HG02981 (cell line): Measurements from ENCODE around the gene NUDCD2.

ENCODE experiments used
- ATAC-seq: cut with Tn5 transposase; IDR thresholded peaks from one replicate; pipeline ENCODE4 v1.9.1; 2021; ENCODE audit warnings: mild to moderate bottlenecking, moderate library complexity; ENCODE audit not compliant: unreplicated experiment

The NUDCD2 gene, protein sequence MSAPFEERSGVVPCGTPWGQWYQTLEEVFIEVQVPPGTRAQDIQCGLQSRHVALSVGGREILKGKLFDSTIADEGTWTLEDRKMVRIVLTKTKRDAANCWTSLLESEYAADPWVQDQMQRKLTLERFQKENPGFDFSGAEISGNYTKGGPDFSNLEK

DNA sequence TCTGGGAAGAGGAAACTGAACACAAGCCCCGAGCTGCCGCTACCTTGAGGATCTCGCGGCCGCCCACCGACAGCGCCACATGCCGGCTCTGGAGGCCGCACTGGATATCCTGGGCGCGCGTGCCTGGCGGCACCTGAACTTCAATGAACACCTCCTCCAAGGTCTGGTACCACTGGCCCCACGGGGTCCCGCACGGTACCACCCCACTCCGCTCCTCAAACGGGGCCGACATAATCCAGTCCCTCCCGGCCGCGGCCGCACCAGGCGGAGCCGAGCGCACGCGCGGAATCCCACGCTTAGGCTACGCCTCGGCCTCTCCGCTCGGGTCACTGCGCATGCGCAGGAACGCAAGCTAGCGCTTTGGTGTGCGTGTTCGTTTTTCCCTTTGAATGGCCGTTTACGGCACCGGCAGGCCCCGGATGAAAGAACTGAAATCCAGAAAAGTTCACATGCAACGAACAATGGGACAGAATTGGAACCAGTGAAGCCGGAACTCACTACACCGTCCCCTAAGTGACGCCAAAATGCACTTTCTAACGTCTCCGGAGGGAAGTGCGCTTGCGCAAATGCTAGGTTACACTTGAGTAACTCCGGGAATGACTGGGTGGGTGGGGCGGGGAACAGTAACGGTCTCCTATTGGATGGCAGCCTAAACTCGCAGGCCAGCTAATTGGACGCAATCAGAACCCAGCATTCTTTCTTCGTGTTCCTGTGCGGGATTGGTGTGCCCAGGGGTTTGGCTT lies at the start of gene NUDCD2:
TSS of gene NUDCD2 (minus strand) at position 284 of the 743 bp plus-strand sequence. CDS start at position 232, 52 bp downstream.
- ATAC-seq, result peak; percentile 78

- no peak for ATAC-seq
These were observed 49.5 kb upstream of the NUDCD2 start for GRCh38 chr5:163509291-163509951.

GRCh38 chr5:163508753-163509152 lies 48.9 kb upstream of the NUDCD2 start:
- no peak for ATAC-seq

- no peak for ATAC-seq
These were observed 46.8 kb upstream of the NUDCD2 start for GRCh38 chr5:163506726-163507125.

DNA sequence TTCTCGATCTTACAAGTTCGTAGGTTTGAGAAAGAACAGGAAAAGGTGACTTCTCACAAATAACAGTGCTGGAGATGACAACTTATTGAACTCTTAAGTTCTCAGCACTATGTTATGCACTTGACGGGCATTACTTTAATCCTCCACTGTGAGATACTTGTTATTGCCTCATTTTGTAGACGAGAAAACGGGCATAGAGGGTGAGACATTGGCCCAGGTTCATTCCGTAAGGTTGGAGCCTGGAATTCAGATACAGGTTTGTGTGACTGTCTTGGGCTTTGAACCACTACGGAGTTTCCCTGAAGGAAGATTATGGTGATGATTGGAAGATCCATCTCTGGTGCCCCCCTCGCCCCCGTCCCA lies 46.2 kb upstream of the NUDCD2 start:
- ATAC-seq, result peak; percentile 12

DNA sequence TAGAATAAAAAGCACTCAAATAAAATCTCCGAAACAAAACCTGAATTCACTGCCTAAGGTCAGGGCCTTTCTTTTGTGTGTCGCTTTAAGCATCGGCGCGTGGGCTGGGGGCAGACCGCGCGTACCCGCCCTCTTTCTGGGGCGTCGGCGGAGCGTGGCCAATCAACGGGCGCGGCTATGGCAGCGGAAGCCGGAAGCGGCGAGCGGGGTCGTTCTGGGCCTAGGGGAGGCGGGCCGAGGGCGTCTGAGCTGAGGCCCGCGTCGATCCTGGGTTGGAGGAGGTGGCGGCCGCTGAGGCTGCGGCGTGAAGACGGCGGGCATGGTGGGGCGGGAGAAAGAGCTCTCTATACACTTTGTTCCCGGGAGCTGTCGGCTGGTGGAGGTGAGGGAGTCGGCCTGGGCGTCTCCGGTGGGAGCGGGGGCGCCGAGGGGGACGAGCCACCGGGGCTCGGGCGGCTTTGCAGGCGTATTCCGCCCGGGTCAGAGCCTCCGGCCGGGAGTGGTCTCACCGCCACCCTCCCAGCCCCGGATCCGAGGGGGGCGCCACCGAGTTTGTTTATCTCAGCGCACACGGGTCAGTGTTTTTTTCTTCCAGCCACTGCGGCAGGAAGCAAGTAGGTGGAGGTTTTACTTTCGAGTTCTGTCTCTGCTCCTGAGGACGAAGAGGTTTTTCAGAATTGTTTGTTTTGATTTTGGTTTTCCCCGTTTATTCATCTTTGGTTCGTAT lies 45.6 kb upstream of the NUDCD2 start, which contains the start of gene MAT2B:
TSS of gene MAT2B (plus strand) at position 252 of the 727 bp plus-strand sequence. CDS start at position 320, 68 bp downstream.
- peak; percentile 91 for ATAC-seq

DNA sequence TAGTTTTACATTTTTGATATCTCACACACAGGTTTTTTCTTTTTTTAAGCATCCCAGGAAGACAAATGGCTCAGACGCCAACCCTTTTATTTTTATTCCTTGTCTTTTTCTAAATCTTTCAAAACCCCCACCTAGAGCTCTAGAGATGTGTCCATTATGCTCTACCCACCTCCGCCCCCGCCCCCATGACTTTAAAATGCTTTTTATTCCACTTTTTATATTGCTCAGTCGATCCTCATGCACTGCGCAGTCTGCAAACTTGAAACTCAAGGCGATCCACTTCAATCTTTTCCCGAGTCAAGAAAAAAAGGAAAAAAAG lies 45.1 kb upstream of the NUDCD2 start:
- no peak for ATAC-seq

DNA sequence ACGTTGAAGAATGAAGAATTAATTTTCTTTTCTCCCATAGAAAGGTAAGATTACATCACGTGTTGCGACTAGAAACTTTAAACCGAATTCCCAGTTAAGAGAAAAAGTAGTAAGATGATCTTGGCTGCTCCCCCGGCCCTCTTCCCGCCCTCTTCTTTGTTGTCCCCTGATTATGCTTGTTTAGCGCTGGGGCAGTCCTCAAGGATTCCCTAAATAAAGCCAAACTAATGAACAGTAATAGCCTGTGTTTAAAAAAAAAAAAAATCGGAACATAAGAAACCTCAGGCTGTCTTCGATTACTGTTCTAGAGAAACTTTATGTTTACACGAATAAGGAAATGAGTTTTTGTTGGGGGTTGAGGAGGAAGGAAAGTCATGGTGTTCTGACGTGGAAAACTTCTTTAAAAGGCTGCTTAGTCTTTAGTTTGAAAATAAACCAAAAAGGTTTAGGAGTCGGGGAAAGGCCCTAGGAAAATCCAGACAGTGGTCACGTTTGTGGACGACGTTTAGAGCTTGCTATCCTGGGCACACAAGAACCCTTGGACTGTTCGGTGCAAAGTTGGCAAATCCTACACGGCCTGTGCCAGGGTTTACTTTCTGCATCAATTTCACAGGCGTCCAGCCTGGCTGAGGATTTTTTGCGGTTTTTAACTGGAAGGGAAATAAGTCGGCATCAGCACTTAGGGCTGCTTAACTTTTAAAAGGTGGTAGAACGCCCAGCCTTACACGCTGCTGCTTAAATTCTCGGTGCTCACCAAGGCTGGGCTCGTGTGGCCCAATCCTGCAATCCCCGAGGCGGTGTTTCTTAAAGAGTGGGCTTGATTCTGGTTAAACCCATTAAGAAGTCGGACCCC lies 44.4 kb upstream of the NUDCD2 start:
- ATAC-seq, result no peak

GRCh38 chr5:163503106-163504078 lies 43.5 kb upstream of the NUDCD2 start:
- no peak for ATAC-seq

DNA sequence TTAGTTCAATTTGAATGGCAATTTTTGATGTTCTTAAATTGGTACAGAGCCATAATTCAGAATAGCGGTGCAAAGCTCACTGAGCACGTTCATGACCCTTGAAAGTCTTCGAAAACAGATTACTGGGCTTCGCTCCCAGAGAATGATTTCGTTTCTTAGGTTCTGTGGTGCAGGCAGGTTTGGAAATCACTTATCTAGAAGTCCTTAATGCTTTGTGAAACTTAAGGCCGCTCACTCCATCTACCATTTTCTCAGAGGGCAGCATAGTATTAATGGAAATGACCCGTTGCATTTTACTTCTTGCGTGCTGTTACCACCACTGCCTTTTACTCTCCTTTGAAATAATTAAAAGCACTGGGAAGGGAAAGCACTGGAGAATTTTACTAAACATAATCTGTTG lies 42.6 kb upstream of the NUDCD2 start:
- ATAC-seq, result no peak

GRCh38 chr5:163498886-163499285 lies 39.0 kb upstream of the NUDCD2 start:
- ATAC-seq, result no peak

DNA sequence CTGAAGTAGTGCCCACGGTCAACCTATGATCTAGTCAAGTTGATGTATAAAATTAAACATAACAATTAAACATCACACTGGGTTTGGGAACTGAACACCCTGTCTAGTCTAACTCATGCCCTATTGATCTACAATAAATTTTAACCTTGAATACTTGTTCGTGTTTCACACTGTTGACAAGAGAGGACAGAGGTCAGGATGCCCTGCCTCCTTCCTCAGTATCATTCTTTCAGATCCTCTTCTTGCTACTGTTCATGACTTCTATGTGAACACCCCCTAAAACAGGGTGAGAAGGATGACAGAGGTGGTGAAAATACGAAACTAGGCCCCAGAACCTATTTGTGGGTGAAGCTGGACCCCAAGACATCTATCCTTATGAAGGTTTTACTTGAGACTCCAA lies 37.4 kb upstream of the NUDCD2 start:
- no peak for ATAC-seq

- no peak for ATAC-seq
These were observed 36.4 kb upstream of the NUDCD2 start for GRCh38 chr5:163496286-163496685.

GRCh38 chr5:163489745-163490075 lies 29.8 kb upstream of the NUDCD2 start:
- ATAC-seq, result no peak

GRCh38 chr5:163489055-163489744 lies 29.3 kb upstream of the NUDCD2 start:
- ATAC-seq, result no peak

DNA sequence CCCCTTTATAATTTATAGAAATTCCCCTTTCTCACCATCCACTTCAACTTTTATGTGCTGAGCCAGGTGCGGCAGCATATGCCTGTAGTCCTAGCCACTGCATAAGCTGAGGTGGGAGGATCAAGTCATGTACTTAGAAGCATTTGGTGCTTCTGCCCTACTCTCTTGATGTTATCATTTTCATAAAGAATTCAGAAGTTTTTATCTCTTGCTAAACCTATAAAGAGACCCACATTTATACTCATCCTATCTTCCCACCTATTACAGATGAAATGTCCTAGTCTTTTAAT lies 19.0 kb upstream of the NUDCD2 start:
- ATAC-seq, result no peak

GRCh38 chr5:163478126-163478981 lies 18.5 kb upstream of the NUDCD2 start:
- ATAC-seq, result no peak

DNA sequence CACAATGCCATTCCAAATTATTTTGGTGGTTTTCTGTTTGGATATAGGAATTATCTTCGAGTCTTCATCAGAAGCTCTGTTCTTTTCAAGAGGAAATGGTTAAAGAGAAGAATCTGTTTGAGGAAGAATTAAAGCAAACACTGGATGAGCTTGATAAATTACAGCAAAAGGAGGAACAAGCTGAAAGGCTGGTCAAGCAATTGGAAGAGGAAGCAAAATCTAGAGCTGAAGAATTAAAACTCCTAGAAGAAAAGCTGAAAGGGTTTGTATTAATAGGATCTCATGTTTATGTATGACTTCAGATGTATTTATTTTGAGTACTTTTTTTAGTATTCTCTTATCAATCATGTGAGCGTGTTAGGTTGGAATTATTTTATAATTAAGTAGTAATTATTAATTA lies 15.5 kb upstream of the NUDCD2 start:
- no peak for ATAC-seq
